ENCODE measurements around the gene PDE2A. TPM values are rescaled to one million over a fixed set of nuclear protein-coding genes. Genes with fewer than 3 reads are reported as not detected.

Gene PDE2A
- total and polyA plus RNA-seq, 10 of the 15 experiments (the other 5 are each of a cell fraction or from before 2014, with no cell fraction given), result 0.06 to 0.15 (median 0.11) TPM; not detected in 6

GRCh38 chr11:72704783-72705265 is 30.6 kb upstream of the PDE2A start:
- ChIA-PET RAD21 (ENCODE audit: unreplicated experiment) (no interaction called here), SMC1A (ENCODE audit: uncharacterized antibody, unreplicated experiment) (no interaction called here), POLR2A (no interaction called here), CTCF (interaction anchor here (1.2 kb wide), 1 partner anchor 111 kb away, joined by 3 read pairs; no protein-coding TSS in a partner anchor)
- H4K20me1 ChIP-seq (ENCODE audit: control insufficient read depth, insufficient read depth), result no peaks in the 10 kb centered on the region
- FAIRE-seq (no peak), DNase-seq (ENCODE audit: low read depth, low spot score) (no peak), ATAC-seq (no peak; the same call in 1 of the 3 replicates)
- no peak overlapping the region for H2AFZ ChIP-seq (ENCODE audit: control insufficient read depth, low read depth, low read length)
- H3K27me3 ChIP-seq (replicated peaks in 1 of 2; ENCODE audit: control insufficient read depth in 2 of 2, insufficient read depth in 2 of 2, low read length in 1 of 2), result no peaks in the 10 kb centered on the region
- 43% methylated on average over 4 of the region's 4 CpGs for WGBS (ENCODE audit: insufficient coverage, insufficient replicate concordance, low lambda C conversion rate, missing lambda C conversion rate)
- TF ChIP-seq HDGF (IDR thresholded peaks at IDR 0.05), result no peak
- H3K4me3 ChIP-seq, result no peak overlapping the region
- H3K79me2 ChIP-seq (ENCODE audit: control insufficient read depth, insufficient read depth, low read length), result no peaks in the 10 kb centered on the region
- no peaks in the 10 kb centered on the region for H3K9me3 ChIP-seq (replicated peaks; ENCODE audit: control insufficient read depth, insufficient read depth, low read length)
- BruUV-seq (replicated peaks), result no TSS peak
- H3K36me3 ChIP-seq (ENCODE audit: control insufficient read depth in 2 of 2, insufficient read depth in 2 of 2, low read length in 1 of 2), result peaks cover 34 to 57% of the 10 kb centered on the region in 2 experiments
- intact Hi-C loops (cut with micrococcal nuclease; ENCODE audit: unreplicated experiment) (no loop called here), in situ Hi-C loops (cut with MboI) (no loop called here)
- H3K9ac ChIP-seq (ENCODE audit: control insufficient read depth, insufficient read depth, low read length), result no peak overlapping the region
- H3K4me2 ChIP-seq (ENCODE audit: control insufficient read depth, insufficient read depth), result no peak overlapping the region
- H3K4me1 ChIP-seq (ENCODE audit: control insufficient read depth, insufficient read depth, low read length), result peaks cover 8% of the 10 kb centered on the region
- no peak overlapping the region; the same call in 1 of the 2 replicates for H3K27ac ChIP-seq (ENCODE audit: control insufficient read depth, insufficient read depth)

GRCh38 chr11:72704028-72704782 is 30.0 kb upstream of the PDE2A start:
- ATAC-seq, result peak; percentile 38; the same call in 2 of the 3 replicates
- peaks cover 40 to 53% of the 10 kb centered on the region in 2 experiments for H3K36me3 ChIP-seq (ENCODE audit: control insufficient read depth in 2 of 2, insufficient read depth in 2 of 2, low read length in 1 of 2)
- CTCF ChIA-PET, result interaction anchor here (1.2 to 1.7 kb wide), 3 partner anchors 20 to 112 kb away, joined by 3 to 7 read pairs (median 6); partner anchors contain the start of gene STARD10
- BruUV-seq (replicated peaks), result no TSS peak
- H3K9ac ChIP-seq (ENCODE audit: control insufficient read depth, insufficient read depth, low read length), result no peak overlapping the region
- peaks cover 8% of the 10 kb centered on the region for H3K4me1 ChIP-seq (ENCODE audit: control insufficient read depth, insufficient read depth, low read length)
- DNase-seq (ENCODE audit: low read depth, low spot score), result no peak
- 88% methylated on average over 13 of the region's 13 CpGs for WGBS (ENCODE audit: insufficient coverage, insufficient replicate concordance, low lambda C conversion rate, missing lambda C conversion rate)
- intact Hi-C loops (cut with micrococcal nuclease; ENCODE audit: unreplicated experiment) (no loop called here), in situ Hi-C loops (cut with MboI) (no loop called here)
- FAIRE-seq, result no peak
- POLR2A ChIA-PET, result no interaction called here
- no peaks in the 10 kb centered on the region for H3K9me3 ChIP-seq (replicated peaks; ENCODE audit: control insufficient read depth, insufficient read depth, low read length)
- RAD21 ChIA-PET (ENCODE audit: unreplicated experiment), result interaction anchor here (1.0 to 1.4 kb wide), 2 partner anchors 15 to 89 kb away, joined by 3 read pairs; no protein-coding TSS in a partner anchor
- SMC1A ChIA-PET (ENCODE audit: uncharacterized antibody, unreplicated experiment), result no interaction called here
- H4K20me1 ChIP-seq (ENCODE audit: control insufficient read depth, insufficient read depth), result no peaks in the 10 kb centered on the region
- H2AFZ ChIP-seq (ENCODE audit: control insufficient read depth, low read depth, low read length), result no peak overlapping the region
- no peaks in the 10 kb centered on the region for H3K79me2 ChIP-seq (ENCODE audit: control insufficient read depth, insufficient read depth, low read length)
- H3K4me3 ChIP-seq, result no peak overlapping the region
- H3K27me3 ChIP-seq (replicated peaks in 1 of 2; ENCODE audit: control insufficient read depth in 2 of 2, insufficient read depth in 2 of 2, low read length in 1 of 2), result no peaks in the 10 kb centered on the region
- no peak overlapping the region for H3K4me2 ChIP-seq (ENCODE audit: control insufficient read depth, insufficient read depth)
- TF ChIP-seq ZNF384 (IDR thresholded peaks at IDR 0.05; ENCODE audit: borderline replicate concordance, low read depth, low read length) (no peak), ZBTB33 (IDR thresholded peaks at IDR 0.05) (peak; percentile 83), CTCF (IDR thresholded peaks at IDR 0.05 in 2 of 3, conservative IDR thresholded peaks at IDR 0.05 in 1 of 3; ENCODE audit: control insufficient read depth in 2 of 3, extremely low read depth in 1 of 3, insufficient read depth in 1 of 3, low read depth in 3 of 3, low read length in 3 of 3) (0 out of 6 replicates have a peak, but pooled peaks of 1 of the 3 experiments have one; percentile 1)
- no peak overlapping the region; the same call in 1 of the 2 replicates for H3K27ac ChIP-seq (ENCODE audit: control insufficient read depth, insufficient read depth)
